Fibroblast of skin of abdomen (primary cell): Measurements from ENCODE around the gene FST.

ENCODE experiments used
- DNase-seq: peaks from one replicate; pipeline ENCODE4 v3.0.0-alpha.2; 2013

Gene FST

GRCh38 chr5:53473633-53474032 is 6.8 kb upstream of the FST start:
- DNase-seq = peak; percentile 41

GRCh38 chr5:53475320-53475719 is 5.1 kb upstream of the FST start:
- no peak for DNase-seq

- no peak for DNase-seq
These were observed 4.4 kb upstream of the FST start for GRCh38 chr5:53476019-53476418.

- no peak for DNase-seq
These were observed 3.6 kb upstream of the FST start for GRCh38 chr5:53476531-53477480.

GRCh38 chr5:53478411-53479044 is 1.9 kb upstream of the FST start:
- DNase-seq = peak; percentile 69

GRCh38 chr5:53479045-53479589 is 1.3 kb upstream of the FST start:
- DNase-seq = no peak

- DNase-seq = peak; percentile 73
These were observed 626 bp upstream of the FST start for GRCh38 chr5:53479590-53480415.

GRCh38 chr5:53481159-53481886 is 894 bp downstream of the FST start:
- peak; percentile 20 for DNase-seq

GRCh38 chr5:53481887-53482716 is 1.7 kb downstream of the FST start:
- peak; percentile 72 for DNase-seq

- DNase-seq = peak; percentile 31
These were observed 2.5 kb downstream of the FST start for GRCh38 chr5:53482717-53483638.

- no peak for DNase-seq
These were observed 7.0 kb downstream of the FST start for GRCh38 chr5:53487436-53487835.

- no peak for DNase-seq
These were observed 7.8 kb downstream of the FST start for GRCh38 chr5:53488195-53488722.

GRCh38 chr5:53490747-53491146 is 10.3 kb downstream of the FST start:
- DNase-seq = peak; percentile 82

- DNase-seq = no peak
These were observed 20.6 kb downstream of the FST start for GRCh38 chr5:53501054-53501453.

GRCh38 chr5:53503562-53504218 is 23.3 kb downstream of the FST start:
- peak; percentile 28 for DNase-seq

- DNase-seq = no peak
These were observed 26.6 kb downstream of the FST start for GRCh38 chr5:53507013-53507412.

GRCh38 chr5:53508125-53508524 is 27.7 kb downstream of the FST start:
- no peak for DNase-seq

- DNase-seq = no peak
These were observed 32.1 kb downstream of the FST start for GRCh38 chr5:53512539-53512938.

- DNase-seq = no peak
These were observed 35.6 kb downstream of the FST start for GRCh38 chr5:53515988-53516387.
